ENCODE measurements around the gene VTN.

GRCh38 chr17:28372945-28373274 lies 2.8 kb upstream of the VTN start:
- no peak for TF ChIP-seq CTCF (conservative IDR thresholded peaks at IDR 0.05)
- no peak for TF ChIP-seq ZFX (IDR thresholded peaks at IDR 0.05)
